Suprapubic skin (tissue), 4 donors: ENCODE data around the gene CEP70. TPM values are rescaled to one million over a fixed set of nuclear protein-coding genes. Genes with fewer than 3 reads are reported as not detected.
"Not testable (repeated sequence)": the region's sequence is repeated elsewhere in the genome, so short reads cannot be mapped to it uniquely, and the experiment has no call there.

Experiments used
- DNase-seq, 2 donors: peaks; one replicate each; pipeline ENCODE4 v3.0.0-alpha.2; 2019; ENCODE audit warnings: low spot score in 2 of 2
- H3K27ac ChIP-seq: fragments of 200-600 bp; sonication (generic); one replicate; pipeline ENCODE4 v1.5.1; 2019
- H3K27me3 ChIP-seq: fragments of 200-600 bp; sonication (generic); one replicate; pipeline ENCODE4 v1.5.1; 2019
- H3K36me3 ChIP-seq: fragments of 200-600 bp; sonication (generic); one replicate; pipeline ENCODE4 v1.5.1; 2019
- H3K4me1 ChIP-seq: fragments of 200-600 bp; sonication (generic); one replicate; pipeline ENCODE4 v1.5.1; 2019
- H3K4me3 ChIP-seq: fragments of 200-600 bp; sonication (generic); one replicate; pipeline ENCODE4 v1.5.1; 2019; ENCODE audit warnings: mild to moderate bottlenecking
- H3K9me3 ChIP-seq: fragments of 200-600 bp; sonication (generic); one replicate; pipeline ENCODE4 v1.5.1; 2019
- EP300 ChIP-seq: sonication (generic); formaldehyde crosslinking; IDR thresholded peaks from one replicate; pipeline ENCODE4 v1.6.1; 2017; ENCODE audit warnings: antibody characterized with exemption
- POLR2A ChIP-seq, 2 donors: fragments of 450-650 bp; IDR thresholded peaks; one replicate each; pipeline ENCODE4 v1.6.1; 2017; ENCODE audit warnings: antibody characterized with exemption in 2 of 2, mild to moderate bottlenecking in 2 of 2, moderate library complexity in 2 of 2
- POLR2AphosphoS5 ChIP-seq, 3 donors: sonication (generic); formaldehyde crosslinking; IDR thresholded peaks; one replicate each; pipeline ENCODE4 v1.6.1; 2017; ENCODE audit warnings: antibody characterized with exemption in 3 of 3
- WGBS: methylation state at CpG from one replicate; pipeline ENCODE4 v1.1.5; 2018; 5-methylcytosine and 5-hydroxymethylcytosine counted together
- total RNA-seq, 4 donors: library from RNA; depleted of rRNA; stranded (reverse); fragments of >200 nt; gene quantifications; one replicate each; pipeline ENCODE4 v1.1.0, GENCODE V29; 2016
- TF ChIP-seq, protein P1 (sequence below), 2 donors: fragments of 200-600 bp in 1 of 2; fragments of 450-650 bp in 1 of 2; sonication (generic) in 1 of 2; IDR thresholded peaks; one replicate each; pipeline ENCODE4 v1.5.1; 2016 to 2019; ENCODE audit warnings: antibody characterized with exemption in 2 of 2, mild to moderate bottlenecking in 1 of 2, moderate library complexity in 1 of 2

Gene CEP70
- total RNA-seq, 4 donors from 2014 or later, result 6.3 to 15.7 (median 7.2) TPM

DNA sequence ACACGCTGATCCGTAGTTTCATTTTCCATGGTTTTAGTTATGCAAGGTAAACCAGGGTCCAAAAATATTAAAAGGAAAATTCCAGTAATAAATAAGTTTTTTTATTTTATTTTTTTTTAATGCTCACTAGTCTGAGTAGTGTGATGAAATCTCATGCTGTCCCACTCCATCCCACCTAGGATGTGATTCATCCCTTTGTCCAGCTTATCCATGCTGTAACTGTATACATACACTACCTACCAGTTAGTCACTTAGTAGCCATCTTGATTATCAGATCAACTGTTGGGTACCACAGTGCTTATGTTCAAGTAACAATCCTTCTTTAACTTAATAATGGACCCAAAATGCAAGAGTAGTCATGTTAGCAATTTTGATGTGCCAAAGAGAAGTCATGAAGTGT lies 84.5 kb downstream of the CEP70 start:
- no peaks in the 10 kb centered on the region for H3K4me1 ChIP-seq
- 99% methylated on average over 2 of the region's 2 CpGs for whole genome bisulfite sequencing
- no peak overlapping the region for H3K27ac ChIP-seq
- H3K27me3 ChIP-seq, result no peaks in the 10 kb centered on the region
- DNase-seq, result no peak
- peaks cover 13% of the 10 kb centered on the region for H3K36me3 ChIP-seq
- TF ChIP-seq POLR2AphosphoS5 (IDR thresholded peaks at IDR 0.05) (no peak), EP300 (no peak), POLR2A (IDR thresholded peaks at IDR 0.05) (no peak)
- TF ChIP-seq, protein P1, sequence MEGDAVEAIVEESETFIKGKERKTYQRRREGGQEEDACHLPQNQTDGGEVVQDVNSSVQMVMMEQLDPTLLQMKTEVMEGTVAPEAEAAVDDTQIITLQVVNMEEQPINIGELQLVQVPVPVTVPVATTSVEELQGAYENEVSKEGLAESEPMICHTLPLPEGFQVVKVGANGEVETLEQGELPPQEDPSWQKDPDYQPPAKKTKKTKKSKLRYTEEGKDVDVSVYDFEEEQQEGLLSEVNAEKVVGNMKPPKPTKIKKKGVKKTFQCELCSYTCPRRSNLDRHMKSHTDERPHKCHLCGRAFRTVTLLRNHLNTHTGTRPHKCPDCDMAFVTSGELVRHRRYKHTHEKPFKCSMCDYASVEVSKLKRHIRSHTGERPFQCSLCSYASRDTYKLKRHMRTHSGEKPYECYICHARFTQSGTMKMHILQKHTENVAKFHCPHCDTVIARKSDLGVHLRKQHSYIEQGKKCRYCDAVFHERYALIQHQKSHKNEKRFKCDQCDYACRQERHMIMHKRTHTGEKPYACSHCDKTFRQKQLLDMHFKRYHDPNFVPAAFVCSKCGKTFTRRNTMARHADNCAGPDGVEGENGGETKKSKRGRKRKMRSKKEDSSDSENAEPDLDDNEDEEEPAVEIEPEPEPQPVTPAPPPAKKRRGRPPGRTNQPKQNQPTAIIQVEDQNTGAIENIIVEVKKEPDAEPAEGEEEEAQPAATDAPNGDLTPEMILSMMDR (IDR thresholded peaks at IDR 0.05), result no peak
- H3K9me3 ChIP-seq, result no peaks in the 10 kb centered on the region
- H3K4me3 ChIP-seq, result no peak overlapping the region

DNA sequence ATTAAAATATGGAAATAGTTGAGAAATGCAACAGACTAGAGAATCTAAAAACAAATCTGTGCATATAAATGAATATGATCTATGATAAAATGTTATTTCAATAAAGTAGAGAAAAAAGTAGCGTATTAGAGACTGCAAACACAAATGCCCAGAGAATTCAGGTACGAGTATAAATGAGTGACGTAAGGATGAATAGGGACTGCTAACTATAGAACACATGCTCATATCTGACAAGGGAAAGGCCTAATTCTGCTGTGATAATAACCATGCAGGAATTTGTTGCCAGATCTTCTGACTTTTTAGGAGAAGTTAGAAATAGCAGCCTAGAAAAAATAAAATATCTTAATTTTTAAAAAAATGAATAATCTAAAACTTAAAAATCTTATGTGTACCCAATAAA lies 86.5 kb downstream of the CEP70 start:
- no peak for TF ChIP-seq POLR2A (IDR thresholded peaks at IDR 0.05)
- Histone ChIP-seq H3K4me1 (no peaks in the 10 kb centered on the region), H3K4me3 (no peak overlapping the region), H3K27ac (no peak overlapping the region), H3K36me3 (peaks cover 16% of the 10 kb centered on the region), H3K27me3 (no peaks in the 10 kb centered on the region), H3K9me3 (no peaks in the 10 kb centered on the region)
- DNase-seq, result no peak
- 95% methylated on average over 3 of the region's 3 CpGs for WGBS

DNA sequence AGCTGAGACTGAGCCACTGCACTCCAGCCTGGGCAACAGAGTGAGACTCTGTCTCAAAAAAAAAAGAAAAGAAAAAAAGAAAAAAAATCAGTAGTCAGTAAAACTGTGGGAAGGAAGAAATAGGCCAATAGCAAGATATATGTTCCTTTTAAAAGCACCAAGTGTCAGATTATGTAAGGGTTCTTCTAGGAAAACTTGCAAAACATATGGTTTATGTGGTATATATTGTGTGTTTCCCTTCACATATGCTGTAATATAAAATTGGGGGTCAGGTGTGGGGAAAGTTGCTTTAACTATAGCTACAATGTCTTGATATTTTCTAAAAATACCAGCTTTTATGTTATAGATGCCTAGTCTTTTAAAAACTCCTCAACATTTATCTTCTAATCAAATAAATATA lies 95.1 kb downstream of the CEP70 start:
- H3K9me3 ChIP-seq, result no peaks in the 10 kb centered on the region
- H3K27me3 ChIP-seq, result no peaks in the 10 kb centered on the region
- H3K36me3 ChIP-seq, result peaks cover 13% of the 10 kb centered on the region
- no peaks in the 10 kb centered on the region for H3K4me1 ChIP-seq
- TF ChIP-seq EP300, result no peak
- no peak for TF ChIP-seq POLR2AphosphoS5 (IDR thresholded peaks at IDR 0.05)
- TF ChIP-seq POLR2A (IDR thresholded peaks at IDR 0.05), result no peak
- TF ChIP-seq, protein P1 (IDR thresholded peaks at IDR 0.05), result no peak
- no peak for DNase-seq
- no peak overlapping the region for H3K27ac ChIP-seq
- no peak overlapping the region for H3K4me3 ChIP-seq

DNA sequence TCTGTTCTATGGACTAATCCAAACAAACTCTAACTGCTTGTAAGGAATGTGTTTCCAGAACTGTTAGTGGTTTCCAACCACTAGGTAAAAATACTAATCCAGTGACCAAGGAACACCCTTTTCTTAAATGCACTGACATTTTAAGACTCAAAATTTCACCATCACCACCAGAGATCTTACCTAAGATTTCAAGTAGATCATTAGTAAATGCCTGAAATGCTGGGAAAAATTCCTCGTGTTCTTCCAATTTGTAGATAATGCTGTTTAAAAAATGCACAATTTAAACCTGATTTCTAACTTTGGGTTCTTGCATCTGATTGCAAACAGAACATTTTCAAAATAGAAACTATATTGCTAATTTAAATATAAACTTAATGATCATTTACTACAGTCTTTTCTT lies 96.2 kb downstream of the CEP70 start:
- Histone ChIP-seq H3K9me3 (no peaks in the 10 kb centered on the region), H3K36me3 (peaks cover 20% of the 10 kb centered on the region), H3K27me3 (no peaks in the 10 kb centered on the region), H3K4me1 (no peaks in the 10 kb centered on the region), H3K4me3 (no peak overlapping the region), H3K27ac (no peak overlapping the region)
- WGBS, result 98% methylated on average over 1 of the region's 1 CpG
- DNase-seq, result no peak
- TF ChIP-seq, protein P1 (IDR thresholded peaks at IDR 0.05), result no peak
- TF ChIP-seq POLR2AphosphoS5 (IDR thresholded peaks at IDR 0.05) (no peak), EP300 (no peak), POLR2A (IDR thresholded peaks at IDR 0.05) (no peak)

DNA sequence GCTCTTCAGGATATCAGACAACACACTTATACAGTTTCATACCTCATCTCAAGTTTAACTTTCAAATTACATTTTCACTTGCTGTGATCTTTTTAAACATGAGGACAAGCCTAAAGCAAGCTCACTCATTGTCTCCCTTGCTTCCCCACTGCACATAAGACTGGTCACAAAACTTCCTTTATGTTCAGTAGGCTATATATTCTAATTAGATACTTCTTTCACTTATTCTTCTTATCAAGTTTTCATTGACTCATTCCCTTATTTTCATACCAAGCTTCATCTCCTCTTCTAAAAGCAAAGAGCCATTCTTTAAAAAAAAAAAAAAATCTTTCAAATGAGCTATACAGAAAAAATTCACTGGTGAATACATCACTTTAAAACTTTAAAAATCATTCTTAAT lies 97.0 kb downstream of the CEP70 start:
- peaks cover 20% of the 10 kb centered on the region for H3K36me3 ChIP-seq
- H3K27ac ChIP-seq, result no peak overlapping the region
- H3K9me3 ChIP-seq, result no peaks in the 10 kb centered on the region
- H3K27me3 ChIP-seq, result no peaks in the 10 kb centered on the region
- no peak overlapping the region for H3K4me3 ChIP-seq
- TF ChIP-seq, protein P1 (IDR thresholded peaks at IDR 0.05), result no peak
- TF ChIP-seq EP300 (no peak), POLR2AphosphoS5 (IDR thresholded peaks at IDR 0.05) (no peak), POLR2A (IDR thresholded peaks at IDR 0.05) (no peak)
- H3K4me1 ChIP-seq, result no peaks in the 10 kb centered on the region
- no peak for DNase-seq

DNA sequence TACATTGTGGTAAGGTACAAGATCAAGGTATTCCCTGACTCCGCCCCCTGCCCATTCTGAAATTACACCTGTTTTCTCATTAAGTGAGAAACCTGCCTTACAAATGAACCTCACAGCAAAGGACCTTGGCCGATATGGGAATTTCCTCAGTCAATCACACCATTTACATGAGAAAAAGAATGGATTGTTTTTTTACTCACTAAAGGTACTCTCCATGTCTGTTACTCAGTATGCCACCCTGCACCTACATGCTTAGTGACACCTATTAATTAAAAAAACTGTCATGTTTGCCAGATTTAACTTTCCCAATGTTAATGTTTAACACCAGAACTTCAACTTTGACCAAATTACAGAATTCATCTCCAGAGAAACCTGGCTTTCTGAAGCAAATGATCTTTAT lies 97.6 kb downstream of the CEP70 start:
- no peaks in the 10 kb centered on the region for H3K9me3 ChIP-seq
- no peak overlapping the region for H3K4me3 ChIP-seq
- no peak overlapping the region for H3K27ac ChIP-seq
- TF ChIP-seq, protein P1 (IDR thresholded peaks at IDR 0.05), result no peak
- TF ChIP-seq POLR2A (IDR thresholded peaks at IDR 0.05) (no peak), EP300 (no peak), POLR2AphosphoS5 (IDR thresholded peaks at IDR 0.05) (no peak)
- H3K27me3 ChIP-seq, result no peaks in the 10 kb centered on the region
- peaks cover 20% of the 10 kb centered on the region for H3K36me3 ChIP-seq
- no peaks in the 10 kb centered on the region for H3K4me1 ChIP-seq
- no peak for DNase-seq
- WGBS, result 93% methylated on average over 2 of the region's 2 CpGs

DNA sequence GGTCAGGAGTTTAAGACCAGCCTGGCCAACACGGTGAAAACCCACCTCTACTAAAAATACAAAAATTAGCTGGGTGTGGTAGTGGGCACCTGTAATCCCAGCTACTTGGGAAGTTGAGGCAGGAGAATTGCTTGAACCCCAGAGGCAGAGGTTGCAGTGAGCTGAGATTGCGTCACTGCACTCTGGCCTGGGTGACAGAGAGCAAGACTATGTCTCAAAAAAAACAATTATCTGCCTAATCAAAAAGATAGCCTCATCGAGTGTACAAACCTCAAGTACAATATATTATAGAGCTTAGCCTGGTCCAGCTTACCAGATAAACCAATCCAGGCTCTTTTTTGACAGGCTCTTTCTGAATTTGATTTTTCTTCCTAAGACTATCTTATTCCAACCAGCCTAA lies 98.4 kb downstream of the CEP70 start:
- not testable (repeated sequence) for H3K4me3 ChIP-seq, H3K9me3 ChIP-seq, H3K27ac ChIP-seq, H3K27me3 ChIP-seq, DNase-seq, H3K4me1 ChIP-seq
- H3K36me3 ChIP-seq, result peaks cover 20% of the 10 kb centered on the region
- 94% methylated on average over 3 of the region's 3 CpGs for WGBS
